ENCODE data around the gene TRIP10. TPM values are rescaled to one million over a fixed set of nuclear protein-coding genes. Genes with fewer than 3 reads are reported as not detected.

The TRIP10 gene
- total and polyA plus RNA-seq, 10 of the 15 experiments (the other 5 are each of a cell fraction or from before 2014, with no cell fraction given): 0.79 to 54.5 (median 32.5) TPM

- TF ChIP-seq RB1 (IDR thresholded peaks at IDR 0.05; ENCODE audit: borderline replicate concordance) (no peak), SP1 (IDR thresholded peaks at IDR 0.05; ENCODE audit: low read depth, low read length) (no peak), BACH1 (IDR thresholded peaks at IDR 0.05; ENCODE audit: borderline replicate concordance) (no peak)
Measured at GRCh38 chr19:6735181-6735911, 4.1 kb upstream of the TRIP10 start (continued).

GRCh38 chr19:6736169-6736916 lies 3.1 kb upstream of the TRIP10 start:
- RAD21 ChIA-PET (ENCODE audit: unreplicated experiment): interaction anchor here (0.8 to 5.1 kb wide), 18 partner anchors 15 to 277 kb away, joined by 3 to 43 read pairs (median 4); partner anchors contain the start of genes SLC25A23, TNFSF14 and VAV1
- peak overlapping the region; percentile 92 for H3K27ac ChIP-seq (ENCODE audit: control insufficient read depth, insufficient read depth)
- H3K9ac ChIP-seq (ENCODE audit: control insufficient read depth, insufficient read depth, low read length): peak overlapping the region; percentile 96
- POLR2A ChIA-PET: interaction anchor here (0.5 to 4.0 kb wide), 13 partner anchors 14 to 444 kb away, joined by 3 to 25 read pairs (median 4); partner anchors contain the start of genes SH2D3A, TNFSF14, TNFSF9 and VAV1
- DNase-seq (ENCODE audit: low read depth, low spot score): peak; percentile 67
- H3K79me2 ChIP-seq (ENCODE audit: control insufficient read depth, insufficient read depth, low read length): peaks cover 39% of the 10 kb centered on the region
- H3K4me1 ChIP-seq (ENCODE audit: control insufficient read depth, insufficient read depth, low read length): peaks cover 29% of the 10 kb centered on the region
- peak; percentile 91 for FAIRE-seq
- no peaks in the 10 kb centered on the region for H4K20me1 ChIP-seq (ENCODE audit: control insufficient read depth, insufficient read depth)
- no peaks in the 10 kb centered on the region; a peak in 2 of 4 replicates for H3K36me3 ChIP-seq (ENCODE audit: control insufficient read depth in 2 of 2, insufficient read depth in 2 of 2, low read length in 1 of 2)
- CTCF ChIA-PET: interaction anchor here (0.7 to 5.5 kb wide), 23 partner anchors 7 to 311 kb away, joined by 3 to 104 read pairs (median 5); partner anchors contain the start of genes C3, SH2D3A and VAV1
- no peaks in the 10 kb centered on the region for H3K9me3 ChIP-seq (replicated peaks; ENCODE audit: control insufficient read depth, insufficient read depth, low read length)
- intact Hi-C loops (cut with micrococcal nuclease; ENCODE audit: unreplicated experiment) (loop anchor here (1.0 to 2.0 kb wide), 4 partner anchors 64 to 146 kb away; partner anchors contain the start of genes CD70 and TNFSF14), in situ Hi-C loops (cut with MboI) (loop anchor here (5.0 kb wide), 2 partner anchors 126 to 219 kb away; no protein-coding TSS in a partner anchor)
- SMC1A ChIA-PET (ENCODE audit: uncharacterized antibody, unreplicated experiment): interaction anchor here (0.8 to 4.0 kb wide), 22 partner anchors 8 to 219 kb away, joined by 3 to 37 read pairs (median 4); no protein-coding TSS in a partner anchor
- H3K4me3 ChIP-seq: peak overlapping the region; percentile 100
- BruUV-seq (replicated peaks): TSS peak; percentile 75
- peak; percentile 50 for ATAC-seq
- peak overlapping the region; percentile 90 for H2AFZ ChIP-seq (ENCODE audit: control insufficient read depth, low read depth, low read length)
- H3K27me3 ChIP-seq (replicated peaks in 1 of 2; ENCODE audit: control insufficient read depth in 2 of 2, insufficient read depth in 2 of 2, low read length in 1 of 2): no peaks in the 10 kb centered on the region
- peak overlapping the region; percentile 94 for H3K4me2 ChIP-seq (ENCODE audit: control insufficient read depth, insufficient read depth)
- 8% methylated on average over 25 of the region's 25 CpGs for WGBS (ENCODE audit: insufficient coverage, insufficient replicate concordance, low lambda C conversion rate, missing lambda C conversion rate)
- TF ChIP-seq NBN (IDR thresholded peaks at IDR 0.05) (peak; percentile 74), ZNF24 (IDR thresholded peaks at IDR 0.05) (no peak), YY1 (IDR thresholded peaks at IDR 0.05; ENCODE audit: low read depth, low read length) (peak; percentile 82), IRF4 (IDR thresholded peaks at IDR 0.05; ENCODE audit: low read depth, low read length) (no peak; the same call in 1 of the 2 replicates), MLLT1 (IDR thresholded peaks at IDR 0.05) (peak; percentile 52; the same call in 1 of the 2 replicates), MEF2A (IDR thresholded peaks at IDR 0.05; ENCODE audit: insufficient read depth, low read depth, low read length) (no peak), USF2 (IDR thresholded peaks at IDR 0.05; ENCODE audit: borderline replicate concordance, low read depth, low read length) (peak; percentile 18; the same call in 1 of the 2 replicates), PRDM15 (CRISPR knock-in tag; IDR thresholded peaks at IDR 0.05) (no peak), WRNIP1 (IDR thresholded peaks at IDR 0.05; ENCODE audit: borderline replicate concordance, low read depth, low read length) (0 out of 2 replicates have a peak, but pooled peaks have one; percentile 56), CHD2 (IDR thresholded peaks at IDR 0.05; ENCODE audit: borderline replicate concordance, low read depth, low read length) (0 out of 2 replicates have a peak, but pooled peaks have one; percentile 11), FOXM1 (IDR thresholded peaks at IDR 0.05; ENCODE audit: low read depth, low read length) (no peak)

All from GM12878 (cell line).